Measurements from ENCODE around the gene CDC42BPB. TPM values are rescaled to one million over a fixed set of nuclear protein-coding genes. Genes with fewer than 3 reads are reported as not detected.
A peak's percentile ranks its signal among the peaks of the same experiment; 100 is the strongest.
"Not testable (repeated sequence)": the region's sequence is repeated elsewhere in the genome, so short reads cannot be mapped to it uniquely, and the experiment has no call there.

The CDC42BPB gene
- total RNA-seq, 6 donors from 2014 or later = 108 to 268 (median 124) TPM

DNA sequence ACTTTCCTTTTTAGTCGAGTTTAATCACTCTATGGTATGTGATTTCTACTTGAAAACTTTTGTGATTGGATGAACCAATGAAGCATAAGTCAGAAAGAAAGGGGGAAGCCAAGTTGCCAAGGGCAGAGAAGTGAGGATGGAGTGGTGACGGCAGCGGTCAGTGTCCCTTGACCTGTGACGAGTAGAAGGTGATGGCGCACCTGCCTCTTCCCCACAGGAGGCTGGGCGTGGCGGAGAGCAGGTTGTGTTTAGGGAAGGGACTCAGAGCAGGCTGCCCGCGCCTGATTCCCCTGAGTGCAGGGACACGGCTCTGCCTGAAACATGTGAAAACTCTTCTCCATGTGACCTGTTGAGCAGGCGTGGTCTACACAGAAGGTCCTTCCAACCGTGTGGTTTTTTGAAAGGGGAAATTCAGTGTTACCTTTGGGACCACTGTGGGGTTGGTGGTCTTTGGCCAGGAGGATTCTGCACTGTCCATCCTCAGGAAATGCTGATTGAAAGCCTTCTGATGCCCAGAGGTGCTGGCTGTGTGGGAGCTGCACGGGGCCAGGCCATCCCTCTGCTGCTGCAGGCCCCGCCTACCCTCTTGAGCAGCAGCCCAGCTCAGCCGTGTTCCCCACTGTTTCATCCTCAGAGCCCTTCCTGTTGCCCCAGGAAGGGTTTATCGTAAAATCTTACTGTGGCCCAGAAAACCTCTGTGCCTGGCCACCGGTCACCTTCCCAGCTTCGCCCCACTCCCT is 158.4 kb downstream of the CDC42BPB start:
- Histone ChIP-seq H3K4me3 (no peak overlapping the region), H3K9me3 (no peaks in the 10 kb centered on the region), H3K27me3 (no peaks in the 10 kb centered on the region), H3K36me3 (peaks cover 0 to 43% (median 11%) of the 10 kb centered on the region in 4 donors), H3K27ac (no peak overlapping the region), H3K4me1 (peaks cover 0 to 19% (median 11%) of the 10 kb centered on the region in 4 donors)
- 88 to 89% methylated on average over 15 to 18 of the region's 18 CpGs for WGBS, 2 donors
- ATAC-seq (ENCODE audit: low FRiP score in 2 of 2) (no peak), DNase-seq (peak in 1 of 2 donors; percentile 32)
- TF ChIP-seq CTCF (IDR thresholded peaks at IDR 0.05) = no peak
- no peak for TF ChIP-seq POLR2AphosphoS5 (IDR thresholded peaks at IDR 0.05)
- no peak for TF ChIP-seq EP300 (IDR thresholded peaks at IDR 0.05)
- TF ChIP-seq POLR2A (IDR thresholded peaks at IDR 0.05) = no peak

- TF ChIP-seq EP300 (IDR thresholded peaks at IDR 0.05) (no peak), POLR2A (IDR thresholded peaks at IDR 0.05) (no peak), POLR2AphosphoS5 (IDR thresholded peaks at IDR 0.05) (no peak), CTCF (IDR thresholded peaks at IDR 0.05) (no peak)
- WGBS, 2 donors = 72 to 85% methylated on average over 6 of the region's 6 CpGs
- peaks cover 0 to 19% (median 11%) of the 10 kb centered on the region in 4 donors for H3K4me1 ChIP-seq
- H3K27me3 ChIP-seq = no peaks in the 10 kb centered on the region
- DNase-seq (peak in 1 of 2 donors; percentile 50), ATAC-seq (ENCODE audit: low FRiP score in 2 of 2) (no peak)
- peaks cover 0 to 39% (median 4%) of the 10 kb centered on the region in 4 donors for H3K36me3 ChIP-seq
- H3K27ac ChIP-seq = peak overlapping the region in 1 of 4 donors; percentile 33
- H3K4me3 ChIP-seq = no peak overlapping the region
- no peaks in the 10 kb centered on the region for H3K9me3 ChIP-seq
Observed at GRCh38 chr14:102898298-102898697, 159.1 kb downstream of the CDC42BPB start.

DNA sequence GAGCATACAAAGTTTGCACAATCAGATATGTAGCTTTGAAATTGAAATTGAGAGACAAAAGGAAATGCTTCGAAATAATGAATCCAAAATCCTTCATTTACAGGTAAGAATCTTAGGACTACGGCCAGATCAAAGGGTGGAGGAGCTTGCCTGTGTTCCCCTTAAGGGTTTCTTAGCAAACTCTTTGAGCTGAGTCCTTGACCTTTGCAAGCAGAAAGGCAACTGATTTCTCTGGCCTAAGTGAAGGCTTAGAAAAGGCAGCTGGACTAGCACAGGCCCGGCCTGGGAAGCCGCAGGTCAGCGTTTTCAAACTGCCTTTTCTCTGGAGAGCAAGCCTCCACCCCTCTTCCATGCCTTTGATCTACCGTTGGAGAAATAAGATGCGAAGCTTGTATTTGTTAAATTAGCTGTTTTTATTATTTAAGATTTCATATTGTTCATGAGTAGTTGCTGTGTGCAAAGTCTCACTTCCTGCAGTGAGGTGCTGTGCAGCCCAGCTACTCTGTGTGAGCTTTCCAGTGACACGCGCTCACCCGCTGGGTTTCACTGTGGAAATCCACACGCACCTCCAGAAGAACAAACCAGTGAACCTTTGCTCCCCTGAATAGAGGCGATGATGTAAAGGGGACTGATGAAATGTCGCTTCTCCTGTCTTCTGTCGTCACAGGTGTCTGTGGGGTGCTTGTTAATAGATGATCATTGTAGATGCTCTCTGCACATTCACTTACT is 159.9 kb downstream of the CDC42BPB start:
- no peak for TF ChIP-seq POLR2A (IDR thresholded peaks at IDR 0.05)
- TF ChIP-seq EP300 (IDR thresholded peaks at IDR 0.05) = no peak
- TF ChIP-seq POLR2AphosphoS5 (IDR thresholded peaks at IDR 0.05) = no peak
- TF ChIP-seq CTCF (IDR thresholded peaks at IDR 0.05) = no peak
- peaks cover 0 to 38% (median 2%) of the 10 kb centered on the region in 4 donors for H3K36me3 ChIP-seq
- H3K9me3 ChIP-seq = no peaks in the 10 kb centered on the region
- no peak for ATAC-seq (ENCODE audit: low FRiP score in 2 of 2)
- peak overlapping the region in 2 of 4 donors; percentile 26 to 33 for H3K27ac ChIP-seq
- no peaks in the 10 kb centered on the region for H3K27me3 ChIP-seq
- no peak overlapping the region for H3K4me3 ChIP-seq
- peak in 1 of 2 donors; percentile 53 for DNase-seq
- peaks cover 0 to 19% (median 11%) of the 10 kb centered on the region in 4 donors for H3K4me1 ChIP-seq
- 76 to 83% methylated on average over 14 of the region's 14 CpGs for WGBS, 2 donors

DNA sequence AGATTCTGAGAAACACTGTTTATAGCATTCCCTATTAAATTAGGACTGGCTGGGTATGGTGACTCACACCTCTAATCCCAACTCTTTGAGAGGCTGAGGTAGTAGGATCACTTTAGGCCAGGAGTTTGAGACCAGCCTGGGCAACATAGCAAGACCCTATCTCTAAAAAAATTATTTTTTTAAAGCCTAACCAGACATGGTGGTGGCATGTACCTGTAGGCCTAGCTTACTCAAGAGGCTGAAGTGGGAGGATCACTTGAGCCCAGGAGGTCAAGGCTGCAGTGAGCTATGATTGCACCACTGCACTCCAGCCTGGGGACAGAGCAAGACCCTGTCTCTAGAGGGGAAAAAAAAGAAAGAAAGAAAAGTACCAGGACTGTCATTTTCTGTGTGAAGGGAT is 160.6 kb downstream of the CDC42BPB start:
- not testable (repeated sequence) for H3K4me3 ChIP-seq; H3K9me3 ChIP-seq; ATAC-seq (ENCODE audit: low FRiP score in 2 of 2); H3K27me3 ChIP-seq; H3K27ac ChIP-seq
- peak in 1 of 2 donors; percentile 78 for DNase-seq
- H3K36me3 ChIP-seq = peaks cover 0 to 38% (median 3%) of the 10 kb centered on the region in 4 donors
- peaks cover 0 to 19% (median 11%) of the 10 kb centered on the region in 4 donors for H3K4me1 ChIP-seq

DNA sequence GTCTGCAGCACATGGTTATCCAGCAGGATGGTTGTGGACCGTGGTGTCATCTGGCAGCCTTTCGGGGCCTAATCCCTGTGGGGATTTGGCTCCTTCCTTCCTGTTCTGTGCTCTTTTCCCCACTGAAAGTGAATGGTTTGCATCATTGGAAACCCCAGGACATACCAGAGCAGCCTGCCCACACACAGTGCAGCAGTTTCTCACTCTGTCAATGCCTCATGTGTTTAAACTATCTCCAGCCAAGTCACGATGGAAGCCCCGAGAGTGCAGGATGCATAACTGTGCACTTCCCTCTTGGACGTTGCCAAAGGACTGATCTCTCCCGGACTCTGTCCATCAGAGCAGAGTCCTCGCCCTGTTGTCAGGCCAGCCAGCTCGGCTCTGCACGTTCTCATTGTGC is 163.9 kb downstream of the CDC42BPB start:
- no peaks in the 10 kb centered on the region for H3K27me3 ChIP-seq
- H3K9me3 ChIP-seq = no peaks in the 10 kb centered on the region
- H3K36me3 ChIP-seq = peaks cover 0 to 40% (median 5%) of the 10 kb centered on the region in 4 donors
- no peak overlapping the region for H3K4me3 ChIP-seq
- peaks cover 0 to 10% (median 0%) of the 10 kb centered on the region in 4 donors for H3K4me1 ChIP-seq
- TF ChIP-seq POLR2A (IDR thresholded peaks at IDR 0.05) (no peak), POLR2AphosphoS5 (IDR thresholded peaks at IDR 0.05) (no peak), EP300 (IDR thresholded peaks at IDR 0.05) (no peak), CTCF (IDR thresholded peaks at IDR 0.05) (no peak)
- H3K27ac ChIP-seq = no peak overlapping the region
- ATAC-seq (ENCODE audit: low FRiP score in 2 of 2) (peak; percentile 67 to 76), DNase-seq (peak in 1 of 2 donors; percentile 19)
- 72 to 80% methylated on average over 9 of the region's 9 CpGs for WGBS, 2 donors

All from upper lobe of left lung (tissue), 6 donors.